WTC11 (cell line): Measurements from ENCODE around the gene ASTE1.

Experiments used
- E2F5 ChIP-seq: sonication (generic); formaldehyde crosslinking; IDR thresholded peaks from 2 replicates; pipeline ENCODE4 v1.8.1; 2022; ENCODE audit warnings: mild to moderate bottlenecking, moderate library complexity, missing genetic modification reagents
- TF ChIP-seq, protein P1 (sequence below): fragments of 200-600 bp; IDR thresholded peaks from 2 replicates; pipeline ENCODE4 v1.8.0; 2022; ENCODE audit warnings: antibody characterized with exemption
- TF ChIP-seq, protein P2 (sequence below): sonication (generic); formaldehyde crosslinking; IDR thresholded peaks from 2 replicates; pipeline ENCODE4 v1.8.0; 2022; ENCODE audit warnings: mild to moderate bottlenecking, missing genetic modification reagents

DNA sequence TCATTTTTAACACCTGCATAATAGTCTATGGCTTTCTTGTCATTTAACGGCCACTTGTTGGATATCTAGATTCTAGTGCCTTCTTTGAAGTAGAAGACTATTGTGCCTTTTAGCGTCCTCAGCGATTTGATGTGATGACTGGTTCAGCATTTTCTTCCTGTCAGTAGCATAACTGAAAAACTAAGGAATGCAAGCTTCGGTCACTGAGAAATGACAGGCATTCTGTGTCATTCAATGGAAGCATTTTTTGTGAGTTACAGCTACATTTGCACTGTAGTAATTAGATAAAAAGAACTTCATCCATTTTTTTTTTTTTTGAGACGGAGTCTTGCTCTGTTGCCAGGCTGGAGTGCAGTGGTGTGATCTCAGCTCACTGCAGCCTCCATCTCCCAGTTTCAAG is 10.4 kb upstream of the ASTE1 start:
- TF ChIP-seq, protein P1, sequence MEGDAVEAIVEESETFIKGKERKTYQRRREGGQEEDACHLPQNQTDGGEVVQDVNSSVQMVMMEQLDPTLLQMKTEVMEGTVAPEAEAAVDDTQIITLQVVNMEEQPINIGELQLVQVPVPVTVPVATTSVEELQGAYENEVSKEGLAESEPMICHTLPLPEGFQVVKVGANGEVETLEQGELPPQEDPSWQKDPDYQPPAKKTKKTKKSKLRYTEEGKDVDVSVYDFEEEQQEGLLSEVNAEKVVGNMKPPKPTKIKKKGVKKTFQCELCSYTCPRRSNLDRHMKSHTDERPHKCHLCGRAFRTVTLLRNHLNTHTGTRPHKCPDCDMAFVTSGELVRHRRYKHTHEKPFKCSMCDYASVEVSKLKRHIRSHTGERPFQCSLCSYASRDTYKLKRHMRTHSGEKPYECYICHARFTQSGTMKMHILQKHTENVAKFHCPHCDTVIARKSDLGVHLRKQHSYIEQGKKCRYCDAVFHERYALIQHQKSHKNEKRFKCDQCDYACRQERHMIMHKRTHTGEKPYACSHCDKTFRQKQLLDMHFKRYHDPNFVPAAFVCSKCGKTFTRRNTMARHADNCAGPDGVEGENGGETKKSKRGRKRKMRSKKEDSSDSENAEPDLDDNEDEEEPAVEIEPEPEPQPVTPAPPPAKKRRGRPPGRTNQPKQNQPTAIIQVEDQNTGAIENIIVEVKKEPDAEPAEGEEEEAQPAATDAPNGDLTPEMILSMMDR = no peak
- no peak for TF ChIP-seq E2F5 (CRISPR knock-in tag)
- TF ChIP-seq, protein P2, sequence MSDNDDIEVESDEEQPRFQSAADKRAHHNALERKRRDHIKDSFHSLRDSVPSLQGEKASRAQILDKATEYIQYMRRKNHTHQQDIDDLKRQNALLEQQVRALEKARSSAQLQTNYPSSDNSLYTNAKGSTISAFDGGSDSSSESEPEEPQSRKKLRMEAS = no peak
